Inflammatory macrophage treated with lipopolysaccharide for 4 hours (primary cell): ENCODE measurements around the gene NIM1K.
A peak's percentile ranks its signal among the peaks of the same experiment; 100 is the strongest.
"Not testable (repeated sequence)": the region's sequence is repeated elsewhere in the genome, so short reads cannot be mapped to it uniquely, and the experiment has no call there.

Experiments used
- DNase-seq: peaks from one replicate; pipeline ENCODE4 v3.0.0-alpha.2; 2020

NIM1K gene

GRCh38 chr5:43191740-43192557 lies at the start of gene NIM1K:
TSS of gene NIM1K (plus strand) at chr5:43192225. CDS start at chr5:43245776, 53,551 bp downstream.
- DNase-seq: peak; percentile 19

DNA sequence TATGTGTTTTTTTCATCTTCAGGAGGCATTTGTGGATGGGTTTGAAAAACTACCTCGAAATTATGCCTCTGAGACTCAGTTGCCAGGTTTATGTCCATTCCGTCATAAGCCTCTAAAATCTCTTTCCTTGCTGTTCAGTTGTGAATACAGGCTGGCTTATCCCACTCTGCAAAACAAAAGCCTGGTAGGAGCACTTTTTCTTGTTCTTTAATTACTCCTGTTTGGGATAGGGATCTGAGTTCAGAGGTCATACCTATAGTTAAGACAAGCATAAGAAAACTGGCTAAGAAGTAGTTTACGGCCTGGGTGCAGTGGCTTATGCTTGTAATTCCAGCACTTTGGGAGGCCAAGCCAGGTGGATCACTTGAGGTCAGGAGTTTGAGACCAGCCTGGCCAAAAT lies 47.0 kb upstream of the NIM1K start:
- DNase-seq: no peak

GRCh38 chr5:43146958-43147357 lies 45.1 kb upstream of the NIM1K start:
- no peak for DNase-seq

- no peak for DNase-seq
Observed at GRCh38 chr5:43148417-43148816, 43.6 kb upstream of the NIM1K start.

DNA sequence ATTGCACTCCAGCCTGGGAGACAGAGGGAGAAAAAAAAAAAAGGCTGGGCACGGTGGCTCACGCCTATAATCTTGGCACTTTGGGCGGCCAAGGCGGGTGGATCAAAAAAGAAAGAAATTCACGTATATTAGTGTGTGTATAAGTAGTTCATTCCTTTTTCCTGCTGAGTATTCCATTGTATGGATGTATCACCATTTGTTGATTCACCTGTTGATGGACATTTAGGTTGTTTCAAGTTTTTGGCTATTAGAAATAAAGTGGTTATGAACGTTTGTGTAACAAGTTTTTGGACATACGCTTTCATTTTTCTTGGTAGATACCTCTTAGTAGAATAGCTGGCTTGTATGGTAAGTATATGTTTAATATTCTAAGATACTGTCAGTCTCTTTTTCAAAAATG lies 42.8 kb upstream of the NIM1K start:
- no peak for DNase-seq

DNA sequence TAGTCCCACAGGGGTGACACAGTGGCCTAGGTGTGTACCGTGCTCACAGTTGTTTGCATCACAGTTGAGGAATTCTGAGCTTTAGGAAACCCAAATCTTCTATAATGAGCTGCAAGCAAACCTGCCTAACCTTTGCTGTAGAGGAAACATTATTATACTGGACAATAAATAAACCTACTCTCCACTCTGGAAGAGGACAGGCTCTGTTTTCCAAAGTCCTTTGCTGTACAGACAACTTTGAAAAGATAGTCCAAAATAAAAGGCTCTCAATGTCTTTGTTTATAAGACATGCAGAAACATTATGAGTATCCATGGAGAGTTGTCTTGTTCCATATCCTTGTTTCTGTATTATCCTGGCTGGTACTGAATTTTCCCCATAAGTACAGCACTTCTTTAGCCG lies 42.0 kb upstream of the NIM1K start:
- no peak for DNase-seq

DNA sequence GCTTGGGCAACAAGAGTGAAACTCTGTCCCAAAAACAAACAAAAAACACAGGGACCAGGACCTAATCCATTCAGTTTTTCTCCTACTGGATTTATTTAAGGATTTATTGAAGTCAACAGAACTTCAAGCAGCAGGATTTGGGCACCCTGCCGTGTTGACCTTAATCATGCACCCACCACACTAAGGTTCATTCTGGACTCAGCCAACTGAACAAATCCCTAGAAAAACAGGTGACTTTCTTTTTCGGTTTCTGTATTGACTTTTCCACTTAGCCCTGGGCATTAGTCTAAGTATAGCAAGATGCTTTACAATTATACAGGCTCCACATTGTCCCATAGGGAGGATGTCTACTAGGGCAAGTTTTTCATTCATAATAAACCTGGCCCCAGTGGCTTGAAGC lies 41.3 kb upstream of the NIM1K start:
- DNase-seq: no peak

GRCh38 chr5:43152946-43153345 lies 39.1 kb upstream of the NIM1K start:
- DNase-seq: no peak

DNA sequence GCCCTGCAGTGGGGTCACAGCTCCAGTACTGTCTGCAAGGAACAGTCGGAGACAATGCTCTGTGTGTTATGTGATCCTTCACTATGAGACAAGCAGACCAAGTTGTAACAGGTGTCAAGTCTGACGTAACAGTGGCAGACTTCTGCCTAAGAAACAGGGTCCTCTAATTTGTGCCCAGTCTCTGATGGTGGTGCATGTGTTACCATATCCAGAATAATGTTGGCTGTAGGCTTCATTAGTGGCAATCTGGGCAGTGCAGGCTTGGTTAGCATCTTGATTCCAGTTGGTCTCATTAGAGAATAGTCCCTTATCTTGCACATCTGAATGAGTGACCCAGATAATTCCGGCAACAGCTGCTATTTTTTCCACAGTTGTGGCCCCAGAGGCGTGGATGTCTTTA lies 37.6 kb upstream of the NIM1K start:
- DNase-seq: no peak

DNA sequence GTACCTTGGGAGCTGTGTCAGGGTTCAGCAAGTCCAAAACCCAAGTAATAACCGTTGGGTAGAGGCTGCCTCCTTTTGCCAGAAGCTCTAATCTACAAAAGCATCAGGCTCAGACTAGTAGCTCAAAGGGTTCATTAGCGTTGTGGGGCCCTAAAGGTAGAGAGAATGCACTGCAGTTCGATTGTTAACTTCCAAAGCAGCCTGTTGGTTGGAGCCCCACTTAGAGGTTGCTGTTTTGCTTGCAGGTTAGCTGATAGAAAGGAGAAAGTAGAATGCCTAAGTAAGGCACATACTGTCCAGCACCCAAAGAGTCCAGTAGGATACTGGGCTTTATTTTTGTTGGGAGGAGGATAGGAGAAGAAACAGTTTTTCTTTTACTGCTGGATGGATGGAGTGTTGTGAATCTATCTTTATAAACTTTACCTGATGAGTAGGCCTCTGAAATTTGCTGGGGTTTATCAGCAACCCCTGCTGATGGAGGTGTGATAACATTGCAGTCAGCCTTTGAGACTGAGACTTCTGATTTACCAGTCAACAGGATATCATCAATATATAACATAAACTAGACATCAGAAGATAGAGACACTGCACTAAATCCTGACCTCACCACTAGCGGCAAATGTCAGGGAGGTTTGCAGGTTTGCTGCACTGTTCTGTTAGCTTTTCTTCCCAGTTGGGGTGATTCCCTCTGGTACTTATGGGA lies 36.5 kb upstream of the NIM1K start:
- DNase-seq: no peak

GRCh38 chr5:43156388-43156787 lies 35.6 kb upstream of the NIM1K start:
- peak; percentile 1 for DNase-seq

GRCh38 chr5:43157068-43157467 lies 35.0 kb upstream of the NIM1K start:
- no peak for DNase-seq

DNA sequence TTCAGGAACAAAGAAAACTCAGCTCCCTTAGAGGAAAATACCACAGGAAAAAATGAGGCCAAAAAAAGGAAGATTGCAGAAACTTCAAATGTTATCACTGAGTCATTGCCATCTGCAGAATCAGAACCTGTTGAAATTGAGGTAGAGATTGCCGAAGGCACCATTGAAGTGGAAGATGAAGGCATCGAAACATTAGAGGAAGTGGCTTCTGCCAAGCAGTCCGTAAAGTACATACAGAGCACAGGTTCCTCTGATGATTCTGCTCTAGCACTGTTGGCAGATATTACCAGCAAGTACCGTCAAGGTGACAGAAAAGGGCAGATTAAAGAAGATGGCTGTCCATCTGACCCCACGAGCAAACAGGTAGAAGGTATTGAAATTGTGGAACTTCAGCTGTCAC lies 30.8 kb upstream of the NIM1K start:
- no peak for DNase-seq

- DNase-seq: not testable (repeated sequence)
Observed at GRCh38 chr5:43164801-43165200, 27.2 kb upstream of the NIM1K start.

- DNase-seq: no peak
Observed at GRCh38 chr5:43165323-43165722, 26.7 kb upstream of the NIM1K start.

DNA sequence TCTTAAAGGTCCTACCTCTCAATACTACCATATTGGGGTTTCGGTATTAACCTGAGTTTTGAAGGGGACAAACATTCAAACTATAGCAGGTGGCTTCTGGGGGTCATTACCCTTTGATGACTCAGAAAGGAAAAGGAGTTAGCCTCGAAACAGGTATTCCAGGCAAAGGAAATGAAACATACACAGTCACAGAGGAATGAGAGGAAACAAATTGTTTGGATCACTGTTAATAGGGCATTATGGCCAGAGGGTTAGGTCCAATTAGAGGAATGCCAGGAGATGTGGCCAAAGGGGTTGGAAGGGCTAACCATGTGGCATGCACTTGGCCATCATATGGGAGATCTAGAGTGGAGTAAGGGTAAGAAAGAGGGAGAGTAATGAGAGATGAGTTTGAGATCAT lies 23.9 kb upstream of the NIM1K start:
- DNase-seq: no peak

DNA sequence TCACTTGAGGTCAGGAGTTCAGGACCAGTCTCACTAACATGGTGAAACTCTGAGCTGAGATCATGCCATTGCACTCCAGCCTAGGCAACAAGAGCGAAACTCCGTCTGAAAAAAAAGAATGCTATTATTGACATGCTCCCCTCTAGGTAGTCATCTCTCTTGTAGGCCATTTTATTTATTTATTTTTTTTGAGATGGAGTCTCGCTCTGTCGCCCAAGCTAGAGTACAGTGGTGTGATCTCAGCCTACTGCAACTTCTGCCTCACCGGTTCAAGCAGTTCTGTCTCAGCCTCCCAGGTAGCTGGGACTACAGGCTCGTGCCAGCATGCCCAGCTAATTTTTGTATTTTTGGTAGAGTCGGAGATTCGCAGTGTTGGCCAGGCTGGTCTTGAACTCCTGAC lies 20.6 kb upstream of the NIM1K start:
- DNase-seq: no peak

DNA sequence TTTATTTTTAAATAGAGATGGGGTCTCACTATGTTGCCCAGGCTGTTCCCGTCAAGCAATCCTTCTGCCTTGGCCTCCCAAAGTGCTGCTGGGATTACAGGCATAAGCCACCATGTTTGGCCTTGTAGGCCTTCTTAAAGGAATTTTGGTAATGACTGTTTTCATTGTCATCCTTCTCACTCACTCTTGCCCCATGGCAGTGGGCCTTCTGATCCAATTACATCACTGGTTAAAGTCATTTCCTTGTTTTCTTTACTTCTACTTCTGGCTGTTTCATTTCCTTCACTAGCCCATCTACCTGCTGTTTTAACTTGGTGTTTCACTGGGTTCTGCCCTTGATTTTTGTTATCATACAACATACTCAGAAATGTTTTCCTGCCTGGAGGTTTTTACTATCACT lies 20.1 kb upstream of the NIM1K start:
- peak; percentile 49 for DNase-seq

DNA sequence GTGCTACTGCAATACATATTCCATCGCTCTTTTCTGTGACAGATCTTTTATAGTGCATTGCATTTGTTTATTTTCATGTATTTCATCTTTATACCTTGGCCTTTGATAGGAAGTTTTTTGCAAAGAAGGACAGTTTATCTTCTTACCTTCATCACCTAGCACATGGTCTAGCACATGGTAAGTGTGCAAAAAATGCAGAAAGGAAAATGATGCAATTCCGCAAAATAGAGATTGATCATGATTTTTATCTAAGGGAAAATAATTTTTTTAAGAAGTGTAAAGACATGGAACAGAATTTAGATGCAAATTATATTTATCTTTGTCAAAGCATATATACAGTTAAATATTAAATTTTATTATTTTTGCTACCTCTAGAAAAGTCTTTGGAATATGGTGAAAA lies 19.2 kb upstream of the NIM1K start:
- DNase-seq: no peak

- no peak for DNase-seq
Observed at GRCh38 chr5:43174586-43174985, 17.4 kb upstream of the NIM1K start.

DNA sequence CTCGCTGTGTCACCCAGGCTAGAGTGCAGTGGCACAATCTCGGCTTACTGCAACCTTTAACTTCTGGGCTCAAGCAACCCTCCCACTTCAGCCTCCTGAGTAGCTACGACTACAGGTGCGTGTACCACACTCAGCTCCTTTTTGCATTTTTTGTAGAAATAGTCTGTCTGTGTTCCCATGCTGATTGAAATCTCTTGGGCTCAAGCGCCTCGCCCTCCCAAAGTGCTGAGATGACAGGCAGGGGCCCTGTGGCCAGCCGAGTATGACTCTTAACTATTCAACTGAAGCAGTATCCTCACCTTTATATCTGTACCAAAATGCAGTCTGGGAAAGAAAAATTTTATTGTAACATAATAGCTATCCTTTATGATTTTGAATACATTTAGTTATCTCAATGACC lies 12.2 kb upstream of the NIM1K start:
- no peak for DNase-seq

GRCh38 chr5:43182421-43182820 lies 9.6 kb upstream of the NIM1K start:
- no peak for DNase-seq

DNA sequence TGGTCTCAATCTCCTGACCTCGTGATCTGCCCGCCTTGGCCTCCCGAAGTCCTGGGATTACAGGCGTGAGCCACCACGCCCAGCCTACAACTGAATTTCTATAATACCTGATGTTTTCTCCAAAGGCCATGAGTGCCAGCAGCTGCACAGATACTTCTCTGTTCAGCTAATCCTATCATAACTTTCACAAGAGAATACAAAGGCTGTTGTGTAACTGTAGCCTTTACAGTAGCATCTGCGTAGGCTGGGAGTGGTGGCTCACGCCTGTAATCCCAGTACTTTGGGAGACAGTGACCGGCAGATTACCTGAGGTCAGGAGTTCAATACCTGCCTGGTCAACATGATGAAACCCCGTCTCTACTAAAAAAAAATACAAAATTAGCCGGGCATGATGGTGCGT lies 8.9 kb upstream of the NIM1K start:
- DNase-seq: not testable (repeated sequence)

GRCh38 chr5:43190755-43191603 lies 1.0 kb upstream of the NIM1K start:
- DNase-seq: no peak
